Measurements from ENCODE around the gene STK39. TPM values are rescaled to one million over a fixed set of nuclear protein-coding genes. Genes with fewer than 3 reads are reported as not detected.
A peak's percentile ranks its signal among the peaks of the same experiment; 100 is the strongest.

Gene STK39
- total RNA-seq, 1 donor from 2014 or later: 26.9 TPM

DNA sequence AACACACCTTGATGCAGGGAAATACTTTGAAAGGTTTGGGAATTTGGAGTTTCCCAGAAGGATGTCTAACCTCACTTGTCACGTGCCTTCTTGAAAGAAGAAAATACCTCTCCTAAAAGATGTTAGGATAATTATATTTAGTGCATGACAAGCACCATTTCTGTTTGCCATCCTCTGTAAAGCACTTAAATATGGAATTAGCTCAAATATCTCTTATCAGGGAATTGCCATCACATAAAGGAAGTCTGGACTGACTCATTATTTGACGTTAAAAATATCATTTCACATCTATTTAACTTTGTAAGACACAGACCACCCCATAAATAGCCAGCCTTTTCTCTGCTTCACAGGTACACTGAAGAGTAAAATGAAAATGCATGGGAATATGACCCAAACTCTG lies 140.1 kb downstream of the STK39 start:
- H3K4me3 Mint-ChIP-seq (ENCODE audit: unreplicated experiment): no peak overlapping the region
- peaks cover 31% of the 10 kb centered on the region for H3K36me3 Mint-ChIP-seq (ENCODE audit: unreplicated experiment)
- no peaks in the 10 kb centered on the region for H3K9me3 Mint-ChIP-seq (ENCODE audit: unreplicated experiment)
- no peak for DNase-seq (ENCODE audit: extremely low spot score, unreplicated experiment)
- no peak overlapping the region for H3K27ac Mint-ChIP-seq (ENCODE audit: unreplicated experiment)
- TF ChIP-seq, protein P1, sequence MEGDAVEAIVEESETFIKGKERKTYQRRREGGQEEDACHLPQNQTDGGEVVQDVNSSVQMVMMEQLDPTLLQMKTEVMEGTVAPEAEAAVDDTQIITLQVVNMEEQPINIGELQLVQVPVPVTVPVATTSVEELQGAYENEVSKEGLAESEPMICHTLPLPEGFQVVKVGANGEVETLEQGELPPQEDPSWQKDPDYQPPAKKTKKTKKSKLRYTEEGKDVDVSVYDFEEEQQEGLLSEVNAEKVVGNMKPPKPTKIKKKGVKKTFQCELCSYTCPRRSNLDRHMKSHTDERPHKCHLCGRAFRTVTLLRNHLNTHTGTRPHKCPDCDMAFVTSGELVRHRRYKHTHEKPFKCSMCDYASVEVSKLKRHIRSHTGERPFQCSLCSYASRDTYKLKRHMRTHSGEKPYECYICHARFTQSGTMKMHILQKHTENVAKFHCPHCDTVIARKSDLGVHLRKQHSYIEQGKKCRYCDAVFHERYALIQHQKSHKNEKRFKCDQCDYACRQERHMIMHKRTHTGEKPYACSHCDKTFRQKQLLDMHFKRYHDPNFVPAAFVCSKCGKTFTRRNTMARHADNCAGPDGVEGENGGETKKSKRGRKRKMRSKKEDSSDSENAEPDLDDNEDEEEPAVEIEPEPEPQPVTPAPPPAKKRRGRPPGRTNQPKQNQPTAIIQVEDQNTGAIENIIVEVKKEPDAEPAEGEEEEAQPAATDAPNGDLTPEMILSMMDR (IDR thresholded peaks at IDR 0.05): no peak
- H3K4me1 Mint-ChIP-seq (ENCODE audit: unreplicated experiment): peaks cover 3% of the 10 kb centered on the region
- no peaks in the 10 kb centered on the region for H3K27me3 Mint-ChIP-seq (ENCODE audit: unreplicated experiment)

DNA sequence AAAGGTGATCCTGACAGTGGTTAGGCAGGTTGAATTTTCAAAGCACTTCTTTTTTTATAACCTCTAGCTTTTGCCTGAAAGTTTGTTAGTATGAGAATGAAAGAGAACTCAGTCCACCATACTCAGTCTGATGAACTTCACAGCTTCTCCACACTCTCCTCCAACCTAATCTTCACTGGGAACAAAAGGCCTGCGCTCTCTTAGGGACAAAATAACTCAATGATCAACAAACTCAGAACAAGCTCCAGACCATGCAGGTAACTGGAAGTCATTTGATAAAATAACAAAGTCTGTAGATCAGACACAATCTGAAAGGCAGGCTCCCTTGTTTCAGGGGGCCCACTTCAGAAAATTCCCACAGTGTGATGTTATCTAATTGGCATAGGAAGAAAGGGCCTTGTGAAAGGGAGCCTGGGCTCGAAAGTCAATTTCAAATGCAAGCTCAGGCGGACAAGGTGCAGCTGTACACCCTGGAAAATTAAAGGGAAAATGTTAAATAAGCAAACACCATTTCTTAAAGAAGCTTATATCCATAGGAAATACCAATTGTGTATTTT lies 142.2 kb downstream of the STK39 start:
- Mint-ChIP-seq H3K27ac (ENCODE audit: unreplicated experiment) (peak overlapping the region; percentile 9), H3K27me3 (ENCODE audit: unreplicated experiment) (no peaks in the 10 kb centered on the region), H3K4me3 (ENCODE audit: unreplicated experiment) (no peak overlapping the region)

DNA sequence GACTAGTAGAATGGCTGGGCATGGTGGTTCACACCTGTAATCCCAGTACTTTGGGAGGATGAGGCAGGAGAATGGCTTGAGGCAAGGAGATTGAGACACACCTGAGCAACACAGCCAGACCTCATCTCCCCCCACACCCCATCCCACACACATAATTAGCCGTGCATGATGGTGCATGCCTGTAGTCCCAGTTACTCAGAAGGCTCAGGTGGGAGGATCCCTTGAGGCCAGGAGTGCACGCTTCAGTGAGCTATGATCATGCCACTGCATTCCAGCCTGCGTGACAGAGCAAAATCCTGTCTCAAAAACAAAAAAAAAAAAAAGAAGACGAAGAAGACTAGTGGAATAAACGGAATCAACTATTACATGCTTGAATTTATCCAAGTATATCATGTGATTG lies 150.0 kb downstream of the STK39 start:
- Mint-ChIP-seq H3K36me3 (ENCODE audit: unreplicated experiment) (peaks cover 29% of the 10 kb centered on the region), H3K27me3 (ENCODE audit: unreplicated experiment) (no peaks in the 10 kb centered on the region), H3K9me3 (ENCODE audit: unreplicated experiment) (no peaks in the 10 kb centered on the region), H3K27ac (ENCODE audit: unreplicated experiment) (no peak overlapping the region), H3K4me1 (ENCODE audit: unreplicated experiment) (no peaks in the 10 kb centered on the region), H3K4me3 (ENCODE audit: unreplicated experiment) (no peak overlapping the region)
- no peak for DNase-seq (ENCODE audit: extremely low spot score, unreplicated experiment)
- TF ChIP-seq, protein P1 (IDR thresholded peaks at IDR 0.05): no peak

More for the DNA sequence above, 142.2 kb downstream of the STK39 start:
- Mint-ChIP-seq H3K36me3 (ENCODE audit: unreplicated experiment) (peaks cover 33% of the 10 kb centered on the region), H3K9me3 (ENCODE audit: unreplicated experiment) (no peaks in the 10 kb centered on the region), H3K4me1 (ENCODE audit: unreplicated experiment) (peaks cover 3% of the 10 kb centered on the region)
- DNase-seq (ENCODE audit: extremely low spot score, unreplicated experiment): no peak
- TF ChIP-seq, protein P1 (IDR thresholded peaks at IDR 0.05): no peak

DNA sequence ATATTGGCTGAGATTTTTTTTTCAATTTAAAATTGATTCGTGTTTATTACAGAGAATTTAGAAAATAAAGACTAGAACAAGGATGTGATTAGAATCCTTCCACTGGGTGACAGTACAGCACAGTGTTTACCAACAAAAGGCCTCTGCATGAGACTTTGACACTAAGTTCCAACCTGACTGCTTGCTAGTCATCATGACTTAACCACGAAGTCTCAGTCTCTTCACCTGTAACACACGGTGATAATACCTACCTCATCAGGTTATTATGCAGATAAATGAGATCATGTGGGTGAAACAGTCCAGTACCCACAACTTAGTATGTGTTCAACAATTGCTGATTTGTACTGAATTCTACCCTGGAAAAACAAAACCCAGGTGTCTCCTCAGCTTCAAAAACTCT lies 151.2 kb downstream of the STK39 start:
- TF ChIP-seq, protein P1 (IDR thresholded peaks at IDR 0.05): no peak
- no peak for DNase-seq (ENCODE audit: extremely low spot score, unreplicated experiment)
- no peaks in the 10 kb centered on the region for H3K4me1 Mint-ChIP-seq (ENCODE audit: unreplicated experiment)
- H3K9me3 Mint-ChIP-seq (ENCODE audit: unreplicated experiment): no peaks in the 10 kb centered on the region
- no peak overlapping the region for H3K27ac Mint-ChIP-seq (ENCODE audit: unreplicated experiment)
- H3K36me3 Mint-ChIP-seq (ENCODE audit: unreplicated experiment): peaks cover 21% of the 10 kb centered on the region
- H3K4me3 Mint-ChIP-seq (ENCODE audit: unreplicated experiment): no peak overlapping the region
- no peaks in the 10 kb centered on the region for H3K27me3 Mint-ChIP-seq (ENCODE audit: unreplicated experiment)

DNA sequence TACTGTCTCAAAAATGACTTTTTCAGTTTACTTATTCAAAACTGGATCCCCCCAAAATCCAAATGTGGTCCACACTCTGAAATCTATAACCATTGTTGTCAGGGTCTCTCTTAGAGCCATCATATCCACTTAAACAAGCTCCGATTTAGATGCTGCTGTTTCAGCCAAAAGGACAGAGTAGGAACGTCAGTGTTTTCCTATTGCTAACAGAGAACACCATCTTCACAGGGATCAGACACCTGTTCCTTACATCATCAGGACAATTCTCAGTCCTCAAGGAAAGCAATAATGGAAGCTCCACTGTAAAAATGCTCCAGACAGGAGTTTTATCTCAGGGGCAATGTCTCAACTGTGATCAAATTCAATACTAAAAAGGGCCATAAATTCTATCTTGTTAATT lies 155.4 kb downstream of the STK39 start:
- Mint-ChIP-seq H3K4me3 (ENCODE audit: unreplicated experiment) (no peak overlapping the region), H3K4me1 (ENCODE audit: unreplicated experiment) (peaks cover 1% of the 10 kb centered on the region), H3K9me3 (ENCODE audit: unreplicated experiment) (no peaks in the 10 kb centered on the region), H3K27ac (ENCODE audit: unreplicated experiment) (no peak overlapping the region), H3K36me3 (ENCODE audit: unreplicated experiment) (peaks cover 4% of the 10 kb centered on the region), H3K27me3 (ENCODE audit: unreplicated experiment) (no peaks in the 10 kb centered on the region)
- DNase-seq (ENCODE audit: extremely low spot score, unreplicated experiment): no peak
- TF ChIP-seq, protein P1 (IDR thresholded peaks at IDR 0.05): no peak
